GM12874 (cell line): ENCODE measurements around the gene FAM20B.

ENCODE experiments used
- CTCF ChIP-seq: IDR thresholded peaks from 2 replicates; pipeline ENCODE4 v1.5.1; 2011; ENCODE audit warnings: low read depth, mild to moderate bottlenecking, control low read depth, low read length, moderate library complexity; ENCODE audit not compliant: insufficient read depth

FAM20B gene

GRCh38 chr1:179047636-179047997, 21.9 kb downstream of the FAM20B start:
- TF ChIP-seq CTCF, result no peak

- TF ChIP-seq CTCF, result no peak
Observed at GRCh38 chr1:179048339-179049124, 22.8 kb downstream of the FAM20B start.

GRCh38 chr1:179052776-179053175, 27.1 kb downstream of the FAM20B start:
- TF ChIP-seq CTCF, result no peak

GRCh38 chr1:179053486-179053885, 27.8 kb downstream of the FAM20B start:
- TF ChIP-seq CTCF, result no peak

GRCh38 chr1:179055937-179056336, 30.2 kb downstream of the FAM20B start:
- TF ChIP-seq CTCF, result no peak

GRCh38 chr1:179058487-179059483, 33.1 kb downstream of the FAM20B start:
- TF ChIP-seq CTCF, result no peak
